ENCODE results near the gene TRMT61A. TPM values are rescaled to one million over a fixed set of nuclear protein-coding genes. Genes with fewer than 3 reads are reported as not detected.

Gene TRMT61A
- total RNA-seq, 1 experiment from 2014 or later = 22.5 TPM

DNA sequence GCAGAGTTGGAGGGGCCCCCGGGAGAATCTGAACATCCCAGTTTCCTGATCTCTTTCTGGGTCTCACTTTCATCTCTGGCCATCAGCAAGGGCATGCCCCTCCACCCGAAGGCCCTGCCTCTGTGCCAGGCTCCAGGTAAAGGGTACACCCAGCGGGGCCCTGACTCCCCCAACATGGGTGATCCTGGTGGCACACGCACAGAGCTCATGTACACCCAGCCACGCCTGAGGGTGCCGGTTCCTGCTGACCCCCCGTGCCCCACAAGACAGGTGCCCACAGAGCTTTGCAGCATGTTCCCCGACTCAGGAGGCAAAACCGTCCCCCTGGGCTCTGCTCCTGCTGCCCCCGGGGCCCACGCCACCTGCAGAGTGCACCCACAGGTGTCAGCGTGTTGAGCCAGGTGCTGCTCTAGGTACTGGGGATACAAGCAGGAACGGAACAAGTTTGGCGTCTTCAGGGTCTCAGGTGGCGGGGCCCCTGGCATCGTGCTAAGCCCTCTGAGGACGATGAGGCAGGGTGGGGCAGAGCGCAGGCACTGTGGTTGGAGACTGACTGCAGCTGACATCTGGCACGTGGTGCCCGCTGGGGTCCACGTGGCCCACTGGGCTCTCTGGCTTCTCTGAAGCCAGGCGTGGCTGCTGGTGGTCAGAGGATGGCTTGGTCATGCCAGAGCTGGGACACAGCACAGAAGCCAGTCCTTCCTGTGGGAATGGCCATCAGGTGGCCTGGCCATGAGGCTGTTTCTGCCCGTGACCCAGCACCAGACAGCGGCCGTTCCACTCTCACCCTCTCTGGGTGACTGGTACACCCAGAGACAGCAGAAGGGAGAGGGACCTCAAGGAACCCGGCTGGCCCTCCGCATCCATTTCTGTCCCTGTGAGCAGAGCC lies 19.7 kb downstream of the TRMT61A start:
- H3F3A ChIP-seq (ENCODE audit: insufficient read depth, low read depth) = peaks cover 13% of the 10 kb centered on the region
- H3K36me3 ChIP-seq (ENCODE audit: low read depth) = no peaks in the 10 kb centered on the region
- H3K27me3 ChIP-seq (ENCODE audit: insufficient read depth, low read depth) = no peaks in the 10 kb centered on the region
- peaks cover 14% of the 10 kb centered on the region for H3K4me1 ChIP-seq (replicated peaks; ENCODE audit: insufficient read depth)
- H3K9me2 ChIP-seq (ENCODE audit: insufficient read depth) = no peaks in the 10 kb centered on the region
- TF ChIP-seq, protein P1, sequence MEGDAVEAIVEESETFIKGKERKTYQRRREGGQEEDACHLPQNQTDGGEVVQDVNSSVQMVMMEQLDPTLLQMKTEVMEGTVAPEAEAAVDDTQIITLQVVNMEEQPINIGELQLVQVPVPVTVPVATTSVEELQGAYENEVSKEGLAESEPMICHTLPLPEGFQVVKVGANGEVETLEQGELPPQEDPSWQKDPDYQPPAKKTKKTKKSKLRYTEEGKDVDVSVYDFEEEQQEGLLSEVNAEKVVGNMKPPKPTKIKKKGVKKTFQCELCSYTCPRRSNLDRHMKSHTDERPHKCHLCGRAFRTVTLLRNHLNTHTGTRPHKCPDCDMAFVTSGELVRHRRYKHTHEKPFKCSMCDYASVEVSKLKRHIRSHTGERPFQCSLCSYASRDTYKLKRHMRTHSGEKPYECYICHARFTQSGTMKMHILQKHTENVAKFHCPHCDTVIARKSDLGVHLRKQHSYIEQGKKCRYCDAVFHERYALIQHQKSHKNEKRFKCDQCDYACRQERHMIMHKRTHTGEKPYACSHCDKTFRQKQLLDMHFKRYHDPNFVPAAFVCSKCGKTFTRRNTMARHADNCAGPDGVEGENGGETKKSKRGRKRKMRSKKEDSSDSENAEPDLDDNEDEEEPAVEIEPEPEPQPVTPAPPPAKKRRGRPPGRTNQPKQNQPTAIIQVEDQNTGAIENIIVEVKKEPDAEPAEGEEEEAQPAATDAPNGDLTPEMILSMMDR (conservative IDR thresholded peaks at IDR 0.05) = no peak
- no peak for TF ChIP-seq EZH2 (IDR thresholded peaks at IDR 0.05; ENCODE audit: low read depth)
- no peak for DNase-seq
- H3K9me3 ChIP-seq (ENCODE audit: insufficient read depth, low read depth) = no peaks in the 10 kb centered on the region
- no peaks in the 10 kb centered on the region for H3K79me2 ChIP-seq (ENCODE audit: low read depth)
- H2AFZ ChIP-seq = no peak overlapping the region
- H3K4me2 ChIP-seq = no peak overlapping the region
- no TSS peak for BruUV-seq (replicated peaks)
- no peak overlapping the region for H3K4me3 ChIP-seq
- CTCF ChIA-PET = interaction anchor here (0.5 to 0.6 kb wide), 2 partner anchors 28 to 770 kb away, joined by 3 to 5 read pairs; no protein-coding TSS in a partner anchor
- no peak overlapping the region for H3K27ac ChIP-seq
- intact Hi-C loops (cut with micrococcal nuclease; ENCODE audit: unreplicated experiment) = loop anchor here (10.0 kb wide), 1 partner anchor 1024 kb away; no protein-coding TSS in a partner anchor
- POLR2A ChIA-PET (ENCODE audit: unreplicated experiment) = interaction anchor here (0.8 kb wide), 1 partner anchor 70 kb away, joined by 3 read pairs; no protein-coding TSS in a partner anchor
- H4K20me1 ChIP-seq (ENCODE audit: insufficient read depth) = peaks cover 47% of the 10 kb centered on the region

DNA sequence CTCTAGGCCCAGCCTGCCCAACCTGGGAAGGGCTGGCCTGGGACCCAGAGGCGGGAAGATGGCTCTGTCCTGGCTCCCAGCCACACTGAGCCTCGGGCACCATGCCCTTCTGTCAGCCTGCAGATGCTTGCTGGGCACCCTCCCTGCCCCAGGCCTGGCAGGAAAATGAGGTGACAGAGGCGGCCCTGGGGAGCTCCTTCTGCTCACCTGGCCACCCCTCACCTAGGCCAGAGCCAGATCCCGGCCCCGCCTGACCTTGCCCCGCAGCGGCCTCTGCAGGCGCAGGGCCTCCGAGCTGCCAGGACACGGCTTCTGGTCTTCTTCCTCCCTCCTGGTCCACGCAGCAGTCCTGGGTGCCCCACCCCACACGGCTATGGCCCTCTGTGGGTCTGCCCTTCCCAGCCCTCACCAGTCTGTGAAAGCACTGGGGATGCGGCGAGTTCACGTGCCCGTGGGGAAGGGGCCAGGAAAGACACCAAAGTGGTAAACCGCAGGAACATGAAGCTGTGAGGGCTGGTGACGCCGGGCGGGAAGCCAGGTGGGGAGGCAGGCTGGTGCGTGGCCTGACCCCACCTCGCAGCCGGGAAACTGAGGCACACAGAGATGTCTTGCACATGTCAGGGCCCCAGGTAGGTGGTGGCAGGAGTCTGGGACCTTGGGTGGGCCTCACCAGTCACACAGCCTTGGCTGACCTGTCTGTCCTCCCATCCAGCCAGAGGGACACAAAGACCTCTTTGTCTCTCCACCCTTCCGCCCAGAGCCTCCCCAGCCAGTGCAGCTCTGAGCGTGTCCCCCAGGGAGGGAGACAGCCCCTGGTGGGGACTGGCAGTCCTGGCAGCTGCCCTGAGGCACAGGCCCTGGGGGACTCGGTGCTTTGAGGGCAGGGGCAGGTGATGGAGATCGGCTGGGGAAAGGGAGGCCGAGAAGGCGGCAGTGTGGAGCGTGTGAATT lies 20.6 kb downstream of the TRMT61A start:
- H3K79me2 ChIP-seq (ENCODE audit: low read depth) = no peaks in the 10 kb centered on the region
- ChIA-PET CTCF (interaction anchor here (0.5 to 1.1 kb wide), 2 partner anchors 10 to 771 kb away, joined by 3 to 4 read pairs; no protein-coding TSS in a partner anchor), POLR2A (ENCODE audit: unreplicated experiment) (interaction anchor here (0.8 kb wide), 1 partner anchor 69 kb away, joined by 3 read pairs; no protein-coding TSS in a partner anchor)
- peaks cover 49% of the 10 kb centered on the region for H4K20me1 ChIP-seq (ENCODE audit: insufficient read depth)
- no peak for DNase-seq
- H3K36me3 ChIP-seq (ENCODE audit: low read depth) = no peaks in the 10 kb centered on the region
- H3K9me2 ChIP-seq (ENCODE audit: insufficient read depth) = no peaks in the 10 kb centered on the region
- intact Hi-C loops (cut with micrococcal nuclease; ENCODE audit: unreplicated experiment) = loop anchor here (10.0 kb wide), 1 partner anchor 1025 kb away; no protein-coding TSS in a partner anchor
- no peaks in the 10 kb centered on the region for H3K27me3 ChIP-seq (ENCODE audit: insufficient read depth, low read depth)
- peaks cover 12% of the 10 kb centered on the region; the same call in 1 of the 2 replicates for H3K4me1 ChIP-seq (replicated peaks; ENCODE audit: insufficient read depth)
- H3K4me2 ChIP-seq = no peak overlapping the region
- TF ChIP-seq, protein P1 (conservative IDR thresholded peaks at IDR 0.05) = no peak
- no peak for TF ChIP-seq EZH2 (IDR thresholded peaks at IDR 0.05; ENCODE audit: low read depth)
- no peaks in the 10 kb centered on the region for H3K9me3 ChIP-seq (ENCODE audit: insufficient read depth, low read depth)
- no peak overlapping the region for H2AFZ ChIP-seq
- H3K27ac ChIP-seq = no peak overlapping the region
- H3F3A ChIP-seq (ENCODE audit: insufficient read depth, low read depth) = peaks cover 16% of the 10 kb centered on the region
- no TSS peak for BruUV-seq (replicated peaks)
- no peak overlapping the region for H3K4me3 ChIP-seq
